ENCODE data around the gene SMYD2. TPM values are rescaled to one million over a fixed set of nuclear protein-coding genes. Genes with fewer than 3 reads are reported as not detected.
A peak's percentile ranks its signal among the peaks of the same experiment; 100 is the strongest.
"Not testable (repeated sequence)": the region's sequence is repeated elsewhere in the genome, so short reads cannot be mapped to it uniquely, and the experiment has no call there.

SMYD2 gene
- total RNA-seq, 1 donor from 2014 or later = 43.2 TPM

DNA sequence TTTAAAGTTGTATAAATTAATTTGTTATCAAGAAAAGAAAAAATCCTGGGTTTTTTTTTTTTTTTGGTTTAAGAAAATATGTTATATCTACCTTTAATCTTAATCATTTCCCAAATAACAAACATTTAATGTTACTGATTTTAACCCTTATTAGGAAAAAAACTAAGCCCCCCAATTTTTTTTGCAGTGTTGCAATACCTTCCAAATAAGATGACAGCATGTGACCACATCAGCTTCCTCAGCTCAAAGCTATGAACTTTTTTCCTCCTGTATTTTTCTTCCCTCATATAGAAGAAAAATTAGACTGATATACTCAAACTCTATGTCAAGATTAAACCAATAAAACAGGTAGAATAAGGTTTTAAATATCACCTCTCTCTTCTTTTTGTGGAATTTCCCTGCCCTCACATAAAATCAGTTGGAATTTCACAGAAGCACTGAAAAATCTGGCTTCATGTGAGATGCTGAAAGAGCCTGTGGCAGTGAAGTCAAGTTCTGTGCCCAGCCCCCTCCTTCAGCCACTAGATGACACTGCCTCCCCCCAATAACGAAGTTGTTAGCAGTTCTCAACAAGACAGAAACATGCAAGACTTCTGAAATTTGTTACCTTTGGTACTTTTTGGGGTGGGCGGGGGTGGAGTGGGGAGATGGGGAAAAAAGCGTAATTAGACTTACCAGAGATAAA is 9.6 kb upstream of the SMYD2 start:
- DNase-seq (ENCODE audit: low spot score in 2 of 2) (no peak), FAIRE-seq (no peak)

DNA sequence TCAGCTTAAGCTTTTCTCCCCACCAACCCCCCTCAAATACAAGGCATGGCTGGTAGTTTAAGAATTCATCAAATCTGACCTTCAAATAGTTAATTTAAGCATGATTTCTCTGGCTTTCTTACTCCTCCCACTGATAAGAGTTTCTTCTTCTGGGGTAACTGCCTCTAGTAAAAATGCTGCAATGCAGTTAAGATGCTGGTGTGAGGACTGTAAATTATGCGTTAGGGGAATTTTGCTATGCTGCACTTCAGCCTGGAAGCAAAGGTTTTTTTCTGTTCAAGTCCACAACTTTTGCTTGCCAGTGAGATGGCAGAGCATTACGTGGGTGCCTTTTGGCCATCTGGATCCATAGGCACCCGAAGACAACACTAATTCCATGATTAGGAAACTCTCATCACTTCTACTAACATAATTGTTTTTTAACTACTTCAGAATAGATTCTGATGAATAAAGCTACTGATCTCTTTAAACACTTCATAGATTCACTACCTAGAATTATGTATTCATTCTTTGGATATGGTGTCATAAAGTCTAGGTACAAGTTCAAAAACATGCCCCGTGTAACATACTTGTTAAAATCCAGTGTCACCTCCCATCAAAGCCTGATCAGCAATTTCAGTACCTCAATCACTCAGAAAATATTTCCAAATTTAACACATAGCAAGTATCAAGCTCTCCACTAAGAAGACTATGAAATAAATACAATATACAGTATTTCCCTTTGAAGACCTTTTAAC is 8.8 kb upstream of the SMYD2 start:
- no peak for FAIRE-seq
- no peak for DNase-seq (ENCODE audit: low spot score in 2 of 2)

DNA sequence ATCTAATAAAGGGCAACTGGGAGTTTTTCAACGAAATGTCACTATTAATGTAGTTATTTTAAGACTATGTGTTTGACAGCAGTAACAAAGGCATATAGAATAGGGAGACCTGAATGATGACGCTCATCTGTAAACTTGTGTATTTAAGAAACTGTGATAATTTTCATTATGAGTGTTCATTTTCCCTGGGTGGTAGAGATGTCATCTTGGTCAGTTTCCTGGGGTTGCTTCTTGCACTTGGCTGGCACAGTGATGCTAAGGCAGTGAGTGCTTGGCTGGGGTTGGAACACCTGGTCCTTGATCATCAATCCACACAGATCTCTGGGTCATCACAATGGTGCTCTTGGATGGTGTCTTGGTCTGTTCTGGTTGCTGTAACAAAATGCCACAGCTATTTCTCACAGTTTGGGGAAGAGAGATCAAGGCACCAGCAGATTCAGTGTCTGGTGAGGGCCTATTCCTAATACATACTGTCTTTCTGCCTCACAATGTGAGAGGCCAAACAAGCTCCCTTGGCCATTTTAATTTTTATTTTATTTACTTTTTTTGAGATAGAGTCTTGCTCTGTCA is 7.9 kb upstream of the SMYD2 start:
- no peak for FAIRE-seq
- no peak for DNase-seq (ENCODE audit: low spot score in 2 of 2)

DNA sequence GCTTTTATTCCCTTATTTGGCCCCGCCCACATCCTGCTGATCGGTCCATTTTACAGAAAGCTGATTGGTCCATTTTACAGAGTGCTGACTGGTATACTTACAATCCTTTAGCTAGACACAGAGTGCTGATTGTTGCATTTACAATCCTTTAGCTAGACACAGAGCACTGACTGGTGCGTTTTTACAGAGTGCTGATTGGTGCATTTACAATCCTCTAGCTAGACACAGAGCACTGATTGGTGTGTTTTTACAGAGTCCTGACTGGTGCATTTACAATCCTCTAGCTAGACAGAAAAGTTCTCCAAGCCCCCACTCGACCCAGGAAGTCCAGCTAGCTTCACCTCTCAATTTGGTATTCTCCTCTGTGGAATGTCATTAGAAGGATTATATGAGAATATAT is 5.3 kb upstream of the SMYD2 start:
- DNase-seq (ENCODE audit: low spot score in 2 of 2); FAIRE-seq: not testable (repeated sequence)

DNA sequence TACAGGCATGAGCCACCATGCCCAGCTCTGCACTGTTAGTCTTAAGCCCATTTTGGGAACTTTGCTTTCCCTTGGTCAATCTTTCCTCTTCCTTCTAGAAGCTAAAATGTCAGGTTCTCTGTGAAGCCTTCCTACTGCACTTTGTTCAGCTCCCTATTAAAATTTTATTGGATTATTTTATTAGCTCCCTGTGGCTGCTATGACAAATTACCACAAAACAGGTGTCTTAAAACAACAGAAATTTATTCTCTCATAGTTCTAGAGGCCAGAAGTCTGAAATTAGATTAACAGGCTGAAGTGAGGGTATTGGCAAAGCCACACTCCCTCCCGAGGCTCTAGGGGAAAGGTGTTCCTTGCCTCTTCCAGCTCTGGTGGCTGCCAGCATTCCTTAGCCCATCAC is 4.2 kb upstream of the SMYD2 start:
- FAIRE-seq = no peak
- DNase-seq (ENCODE audit: low spot score in 2 of 2) = no peak

DNA sequence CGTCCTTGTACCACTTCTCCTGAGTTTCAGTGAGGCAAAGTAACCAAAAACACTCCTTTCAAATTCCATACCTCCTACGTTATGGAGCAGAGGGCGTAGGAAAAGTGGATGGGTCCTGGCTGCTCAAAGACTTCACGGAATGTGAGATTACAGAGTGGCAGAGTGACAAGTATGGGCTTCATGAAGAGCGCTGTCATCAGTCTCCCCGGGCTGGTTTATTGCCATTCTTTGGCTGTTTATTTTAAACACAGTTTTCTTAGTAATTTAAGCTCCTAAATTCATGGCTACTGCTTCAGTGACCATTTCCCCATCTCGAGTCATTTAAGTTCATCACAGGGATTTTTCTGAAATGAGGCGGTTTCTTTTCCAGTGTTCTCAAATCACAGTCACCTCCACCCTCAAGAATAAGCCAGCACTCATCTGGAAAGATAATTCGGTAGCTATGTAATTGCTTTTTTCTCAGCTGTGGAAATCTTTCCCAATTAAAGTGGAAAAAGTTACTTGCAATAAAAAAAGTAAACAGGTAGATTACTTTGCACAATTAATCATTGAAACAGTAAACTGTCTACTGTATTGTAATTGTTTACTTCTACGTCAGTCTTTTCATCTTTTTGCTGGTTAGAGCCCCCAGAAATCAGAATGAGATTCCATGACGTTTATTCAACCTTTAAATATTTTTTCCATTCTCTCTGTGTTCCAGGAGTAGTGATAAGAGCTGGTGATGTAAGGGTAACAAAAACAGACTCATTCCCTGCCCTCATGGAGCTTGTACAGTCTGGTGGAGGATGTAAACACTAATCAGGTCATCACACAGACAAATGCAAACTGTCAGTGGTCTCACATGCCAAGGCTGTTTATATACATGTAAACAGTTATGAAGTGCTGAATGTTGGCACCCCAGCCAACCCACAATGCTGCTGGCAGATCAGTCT is 3.0 kb upstream of the SMYD2 start:
- DNase-seq (ENCODE audit: low spot score in 2 of 2) = no peak
- no peak for FAIRE-seq

DNA sequence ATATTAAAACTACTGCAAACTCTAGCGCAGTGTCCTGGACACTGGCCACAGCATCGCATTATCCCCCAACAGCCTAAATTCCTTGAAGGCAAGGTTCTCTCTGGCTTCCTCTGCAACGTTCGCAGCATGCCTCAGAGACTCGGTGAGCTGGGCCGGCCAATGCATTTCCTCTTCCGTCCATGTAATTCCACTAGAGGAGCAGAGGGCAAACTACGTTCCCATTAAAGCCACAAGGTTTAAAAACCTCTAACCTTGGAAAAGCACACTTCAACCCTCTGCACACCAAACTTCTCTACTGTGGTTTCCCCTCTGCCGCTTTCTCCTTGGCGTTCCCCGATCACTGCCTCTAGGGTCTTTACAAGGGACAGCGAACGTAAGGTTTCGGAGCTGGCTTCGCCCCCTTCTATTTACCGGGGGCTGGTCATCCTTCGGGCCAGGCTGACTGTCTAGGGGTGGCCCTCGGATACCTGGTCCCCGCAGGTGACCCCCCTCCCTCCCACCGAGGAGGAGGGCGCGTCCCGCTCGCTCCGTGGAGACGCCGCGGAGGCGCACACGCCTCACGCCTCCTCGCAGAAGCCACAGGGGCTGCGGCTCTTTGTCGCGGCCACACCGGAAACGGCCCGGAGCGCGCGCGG is 456 bp upstream of the SMYD2 start:
- no peak for FAIRE-seq
- DNase-seq (ENCODE audit: low spot score in 2 of 2) = peak in 1 of 2 donors; percentile 24

DNA sequence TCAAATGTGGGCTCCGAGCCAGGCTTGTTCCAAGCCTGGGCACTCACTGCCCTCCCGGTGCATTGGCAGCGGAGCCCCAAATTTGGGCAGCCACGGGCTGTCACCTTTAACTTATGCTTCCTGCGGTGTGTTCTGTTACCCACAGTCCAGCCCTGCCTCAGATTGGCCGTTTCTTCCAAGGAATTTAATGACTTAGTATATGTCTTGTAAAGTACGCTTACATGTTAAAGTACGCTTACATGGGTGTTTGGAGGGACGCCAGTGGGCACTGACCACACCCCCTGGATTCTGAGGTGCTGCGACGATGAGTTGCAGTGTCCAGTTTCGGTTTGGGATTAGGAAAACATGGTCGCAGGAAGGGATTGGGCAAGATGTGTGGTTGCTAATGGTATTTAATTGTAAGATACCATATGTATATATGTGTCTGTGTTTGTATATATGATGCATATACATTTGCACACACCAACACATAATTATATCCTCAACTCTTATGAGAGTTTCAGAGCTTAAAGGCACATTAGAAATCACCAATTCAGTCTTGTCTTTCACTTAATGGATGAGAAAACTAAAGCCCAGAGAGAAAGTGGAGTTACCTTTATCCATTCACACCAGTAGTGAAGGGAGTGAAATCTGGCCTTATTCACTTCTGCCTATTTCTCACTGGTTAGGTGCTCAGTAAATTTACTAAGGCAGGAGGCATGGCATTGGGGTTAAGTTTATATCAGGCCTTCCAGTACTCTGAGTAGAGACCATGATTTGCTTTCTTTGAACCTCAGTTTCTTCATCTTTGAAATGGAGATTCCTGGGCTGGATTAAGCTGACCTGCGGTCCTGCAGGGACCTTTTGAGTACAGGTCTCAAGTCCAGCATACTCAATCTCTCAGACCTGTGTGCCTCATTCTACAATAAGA is 1.0 kb downstream of the SMYD2 start:
- no peak for DNase-seq (ENCODE audit: low spot score in 2 of 2)
- no peak for FAIRE-seq

DNA sequence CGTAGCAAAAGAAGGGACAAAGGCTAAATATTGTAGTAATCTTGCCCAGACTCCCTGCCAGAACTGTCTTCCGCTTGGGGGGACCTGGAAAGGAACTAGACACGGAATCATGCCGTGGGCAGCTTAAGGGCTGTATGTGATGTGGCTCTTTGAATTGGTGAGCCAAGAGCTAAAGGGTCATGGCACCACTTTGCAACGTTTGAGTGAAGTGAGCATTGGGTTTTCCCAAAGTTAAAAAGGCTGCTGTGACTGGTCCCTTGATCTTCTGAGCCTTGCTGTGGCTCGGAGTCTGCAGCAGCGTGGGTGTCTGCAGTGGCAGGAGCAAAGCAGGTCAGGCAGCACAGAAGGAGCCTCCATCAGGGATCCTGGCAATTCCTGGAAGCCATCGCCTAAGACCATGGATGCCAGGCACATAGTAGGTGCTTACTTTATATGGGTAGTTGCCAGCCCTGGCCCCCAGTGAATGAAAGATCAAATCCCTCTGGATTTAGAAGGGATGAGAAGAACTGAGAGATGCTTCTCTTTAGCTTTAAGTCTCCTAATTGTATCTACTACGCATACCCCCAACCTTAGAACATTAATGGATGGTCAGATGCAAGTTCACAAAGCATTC is 1.8 kb downstream of the SMYD2 start:
- DNase-seq (ENCODE audit: low spot score in 2 of 2) = no peak
- FAIRE-seq = no peak

DNA sequence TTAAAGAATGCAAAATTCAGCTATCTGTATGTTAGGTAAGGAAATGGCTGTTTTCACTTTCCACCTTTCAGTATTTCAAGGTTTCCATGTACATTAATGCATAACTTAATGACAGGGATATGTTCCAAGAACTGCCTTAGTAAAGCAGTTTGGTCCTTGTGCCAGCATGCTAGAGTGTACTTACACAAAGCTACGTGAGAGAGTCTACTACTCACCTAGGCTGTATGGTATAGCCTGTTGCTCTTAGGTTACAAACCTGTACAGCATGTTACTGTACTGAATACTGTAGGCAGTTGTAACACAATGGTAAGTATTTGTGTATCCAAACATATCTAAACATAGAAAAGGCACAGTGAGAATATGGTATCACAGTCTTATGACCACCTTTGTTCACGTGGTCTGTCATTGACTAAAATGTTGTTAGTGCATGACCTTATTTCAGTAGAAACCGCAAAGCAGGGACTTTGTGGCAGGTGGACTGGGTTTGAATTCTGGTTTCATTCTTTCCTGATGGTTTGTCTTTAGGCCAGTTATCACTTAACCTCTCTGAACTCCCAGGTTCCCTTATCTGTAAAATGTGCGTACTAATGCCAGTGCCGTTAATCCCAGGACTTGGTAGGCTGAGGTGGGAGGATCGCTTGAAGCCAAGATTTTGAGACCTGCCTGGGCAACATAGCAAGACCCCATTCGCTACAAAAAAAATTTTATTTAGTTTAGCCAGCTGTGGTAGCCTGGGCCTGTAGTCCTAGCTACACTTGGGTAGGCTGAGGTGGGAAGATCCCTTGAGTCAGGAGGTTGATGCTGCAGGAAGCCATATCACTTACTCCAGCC is 4.9 kb downstream of the SMYD2 start:
- no peak for FAIRE-seq
- DNase-seq (ENCODE audit: low spot score in 2 of 2) = no peak

DNA sequence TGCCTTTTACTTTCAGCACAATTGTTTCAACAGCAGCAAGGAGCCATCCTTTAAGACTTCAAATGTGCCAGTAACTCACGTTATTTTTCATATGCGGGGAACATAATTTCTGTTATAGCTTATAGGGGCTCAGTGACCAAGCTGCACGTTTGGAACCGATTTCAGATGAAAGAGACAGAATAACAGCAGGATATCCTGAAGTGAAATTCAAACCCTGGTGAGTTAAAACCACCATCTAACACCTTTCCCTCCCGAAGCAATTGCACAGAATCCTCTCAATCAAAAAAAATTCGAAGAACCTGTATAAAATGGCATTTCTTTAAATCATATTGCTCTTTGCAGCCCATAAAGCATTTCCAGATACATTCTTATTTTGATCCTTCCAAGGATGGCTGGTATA is 6.9 kb downstream of the SMYD2 start:
- no peak for DNase-seq (ENCODE audit: low spot score in 2 of 2)
- FAIRE-seq = no peak

DNA sequence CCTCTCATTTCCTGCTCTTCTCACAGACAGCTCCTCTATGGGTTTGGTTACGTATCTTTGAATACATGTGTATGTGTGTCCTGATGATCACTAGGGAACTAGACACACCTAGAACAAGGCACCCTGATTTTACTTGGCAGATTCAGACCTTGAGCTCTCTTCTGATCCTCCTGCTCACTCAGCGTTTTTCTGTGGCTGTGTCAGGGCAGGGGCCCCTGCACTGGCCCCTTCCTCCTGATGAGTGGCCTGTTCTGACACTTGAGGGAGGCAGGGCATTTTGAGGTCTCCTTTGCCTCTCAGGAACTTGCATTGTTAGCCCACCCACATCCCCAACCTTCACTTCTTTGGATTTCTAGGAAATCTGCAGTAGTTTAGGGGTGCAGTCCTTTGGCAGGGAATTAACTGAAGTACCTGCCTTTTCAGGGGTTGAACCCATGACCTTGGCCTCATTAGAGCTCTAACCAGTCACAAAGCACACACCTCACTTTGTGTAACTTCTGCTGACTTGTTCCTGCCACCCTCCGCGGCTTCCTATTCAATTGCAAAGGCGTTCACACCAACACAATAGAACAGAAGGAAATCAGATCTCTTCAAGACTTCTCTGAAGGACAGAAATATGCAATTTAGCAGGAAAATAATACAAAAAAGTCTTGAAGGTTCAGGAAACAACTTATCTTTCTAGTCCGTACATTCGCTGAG is 8.8 kb downstream of the SMYD2 start:
- DNase-seq (ENCODE audit: low spot score in 2 of 2) (no peak), FAIRE-seq (no peak)

DNA sequence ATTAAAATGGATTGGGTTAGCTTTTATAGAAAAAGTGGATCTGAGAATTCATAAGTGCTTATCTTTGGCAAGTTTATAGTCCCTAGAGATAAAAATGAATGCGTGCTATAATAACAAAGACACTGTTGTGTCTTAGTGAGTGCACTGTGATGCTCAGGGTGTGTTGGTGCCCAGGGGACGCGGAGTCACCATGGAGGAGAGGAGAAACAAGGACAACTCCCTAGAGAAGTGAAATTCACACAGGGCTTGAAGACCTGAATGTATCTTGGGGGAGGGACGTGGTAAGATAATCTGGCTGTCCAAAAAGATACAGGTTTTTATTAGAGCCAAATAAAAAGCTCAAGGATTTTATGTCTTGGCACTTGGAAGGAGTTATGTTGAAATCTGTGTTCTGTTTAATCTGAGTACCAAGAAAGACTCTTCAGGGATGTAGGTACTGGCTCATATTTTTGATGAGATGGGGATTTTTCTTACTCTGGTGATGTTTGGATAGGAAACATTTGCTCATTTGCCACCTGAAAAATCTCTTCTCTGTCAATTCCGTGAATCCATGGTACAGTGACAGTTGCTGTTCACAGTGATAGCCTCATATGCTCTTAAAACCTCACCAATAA is 9.6 kb downstream of the SMYD2 start:
- FAIRE-seq = no peak
- no peak for DNase-seq (ENCODE audit: low spot score in 2 of 2)

DNA sequence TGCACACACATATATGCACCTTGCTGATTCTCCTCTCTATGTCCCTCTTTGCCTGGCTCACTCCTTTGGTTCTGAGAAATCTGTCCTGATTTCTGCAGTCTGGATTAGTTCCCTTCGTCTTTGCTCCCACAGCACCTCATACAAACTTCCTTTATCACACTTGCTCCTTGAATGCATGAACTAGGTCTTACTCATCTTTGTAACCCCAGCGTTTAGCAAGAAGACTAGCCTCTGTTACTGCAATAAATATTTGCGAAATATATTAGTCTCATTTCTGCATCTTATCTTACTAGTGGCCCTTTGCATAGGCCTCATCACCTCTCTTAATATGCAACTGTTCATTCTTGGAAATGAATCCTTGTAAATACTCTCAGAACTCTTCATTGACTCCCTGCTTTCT is 11.4 kb downstream of the SMYD2 start:
- DNase-seq (ENCODE audit: low spot score in 2 of 2) = no peak
- no peak for FAIRE-seq

DNA sequence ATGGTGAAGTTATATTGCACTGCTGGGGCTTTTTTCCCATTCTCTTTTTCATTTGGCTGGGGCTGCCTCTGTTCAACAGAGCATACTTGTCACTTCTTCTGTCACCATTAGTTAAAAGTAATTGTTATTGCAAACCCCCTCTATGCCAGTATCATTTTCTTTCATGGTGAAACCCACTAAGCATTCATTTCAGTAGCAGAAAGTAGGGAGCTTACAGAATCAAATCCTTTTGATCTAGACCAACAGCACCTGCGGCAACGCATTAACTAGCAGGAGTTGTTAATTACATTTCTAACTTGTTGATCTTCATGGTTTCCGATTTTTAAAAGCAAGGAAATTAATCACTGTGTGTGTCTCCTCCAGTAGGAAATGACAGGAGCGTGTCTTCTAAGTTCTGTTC is 15.0 kb downstream of the SMYD2 start:
- no peak for DNase-seq (ENCODE audit: low spot score in 2 of 2)
- FAIRE-seq = no peak

DNA sequence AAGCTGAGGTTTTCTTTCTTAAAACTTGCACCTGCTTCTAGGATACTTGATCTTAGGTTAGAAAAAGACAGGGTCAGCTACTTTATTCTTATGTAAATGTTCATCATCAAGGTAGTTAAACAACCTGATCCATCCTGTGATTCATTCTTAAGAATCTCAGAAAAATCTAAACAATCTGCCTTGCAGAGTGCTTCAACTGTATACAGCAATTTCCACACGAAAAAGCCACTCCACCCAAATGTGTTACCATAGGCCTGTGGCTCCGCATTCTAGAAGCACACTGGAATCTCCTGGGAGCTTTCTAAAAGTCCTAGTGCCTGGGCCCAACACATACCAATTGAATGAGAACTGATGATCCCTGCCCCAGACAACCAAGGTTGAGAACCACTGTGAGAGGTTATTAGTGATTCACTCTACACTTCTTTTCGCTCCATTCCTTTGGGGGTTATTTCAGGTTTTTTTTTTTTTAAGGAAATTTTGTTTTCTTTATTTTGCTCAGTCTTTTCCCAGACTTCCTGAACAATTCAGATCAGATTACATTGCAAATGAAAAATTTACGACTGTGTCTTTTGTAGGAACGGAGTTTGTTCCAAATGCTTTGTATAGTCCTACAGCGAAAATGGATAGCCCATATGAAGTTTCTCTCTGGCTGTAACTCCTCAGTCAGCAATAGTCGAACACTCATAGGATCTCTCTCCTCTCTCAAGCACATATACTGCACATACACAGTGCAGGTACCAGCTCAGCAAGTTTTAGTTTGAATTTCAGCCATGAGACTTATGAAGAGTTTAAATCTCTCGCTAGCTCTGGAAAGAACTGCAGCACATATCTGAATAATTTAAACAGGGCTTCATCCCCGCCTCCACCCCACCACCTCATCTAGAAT is 16.1 kb downstream of the SMYD2 start:
- FAIRE-seq = no peak
- no peak for DNase-seq (ENCODE audit: low spot score in 2 of 2)

Measured in frontal cortex (tissue), 4 donors.